Natural killer cell treated with Interleukin-12 subunit alpha and Interleukin-12 subunit beta and Interleukin-15 and Interleukin-18, amount 100 ng/mL, for 72 hours (primary cell): Measurements from ENCODE around the gene NDUFA1. TPM values are rescaled to one million over a fixed set of nuclear protein-coding genes. Genes with fewer than 3 reads are reported as not detected.

ENCODE experiments used
- total RNA-seq, 2 donors: library from RNA; stranded (reverse); gene quantifications; one replicate each; pipeline ENCODE4 v1.2.3, GENCODE V29; 2022

NDUFA1 gene
- total RNA-seq, 2 donors from 2014 or later, result 65.0 to 86.0 TPM

Other genes with a start within 250 kb of the NDUFA1 start
- gene SEPTIN6, start 178.7 kb upstream of the NDUFA1 start, total RNA-seq, result 10 to 100 TPM; 79.7 to 84.0 TPM
- gene SOWAHD, start 113.2 kb upstream of the NDUFA1 start, total RNA-seq, result not detected
- gene RPL39, start 80.2 kb upstream of the NDUFA1 start, total RNA-seq, result 1,000 to 10,000 TPM; 1,043 to 1,156 TPM
- gene UPF3B, start 18.9 kb upstream of the NDUFA1 start, total RNA-seq, result 10 to 100 TPM; 14.6 to 15.3 TPM
- gene RNF113A, start 99 bp upstream of the NDUFA1 start, total RNA-seq, result 10 to 100 TPM; 21.6 to 32.3 TPM
- gene AKAP14, start 24.1 kb downstream of the NDUFA1 start, total RNA-seq, result not detected
- 1 to 10 TPM; 7.3 to 8.7 TPM for gene NKAP, start 71.9 kb downstream of the NDUFA1 start, total RNA-seq
- not detected for gene RHOXF2B, start 205.9 kb downstream of the NDUFA1 start, total RNA-seq
- not detected for gene RHOXF1, start 244.1 kb downstream of the NDUFA1 start, total RNA-seq